Measurements from ENCODE around the gene LNX1.

DNA sequence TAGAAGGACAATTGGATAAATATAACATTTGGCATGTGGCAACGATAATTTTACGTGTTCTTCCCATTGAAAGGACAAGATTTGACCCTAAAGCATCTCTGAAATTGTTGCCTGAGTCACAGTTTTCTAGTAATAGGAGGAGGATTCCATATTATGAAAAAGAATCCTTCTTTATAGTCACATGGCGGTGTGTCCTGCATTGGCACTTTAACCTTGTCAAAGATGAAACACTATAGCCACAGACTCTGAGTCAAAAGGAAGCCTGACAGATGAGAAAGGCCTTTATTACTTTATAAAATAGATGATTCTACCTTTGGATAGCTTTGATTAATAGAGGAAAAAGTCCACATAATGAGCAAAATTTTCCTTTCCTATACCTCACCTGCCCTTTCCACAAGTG, 11.5 kb downstream of the LNX1 start:
- TF ChIP-seq CTCF (IDR thresholded peaks at IDR 0.05; ENCODE audit: extremely low read depth in 1 of 2, insufficient read depth in 1 of 2, low read depth in 1 of 2, low read length in 2 of 2): no peak
- TF ChIP-seq POLR2A (IDR thresholded peaks at IDR 0.05; ENCODE audit: low read depth, low read length): no peak
- no peak for TF ChIP-seq POLR2AphosphoS5 (IDR thresholded peaks at IDR 0.05; ENCODE audit: insufficient read depth, low read depth, low read length)
- TF ChIP-seq JUN (IDR thresholded peaks at IDR 0.05; ENCODE audit: borderline replicate concordance, insufficient read depth, insufficient read length, low read depth): no peak
- no peak for TF ChIP-seq EZH2 (IDR thresholded peaks at IDR 0.05; ENCODE audit: borderline replicate concordance, low read depth, low read length, severe bottlenecking)
- TF ChIP-seq FOS (IDR thresholded peaks at IDR 0.05; ENCODE audit: borderline replicate concordance, insufficient read depth, low read length): no peak
- no peak for TF ChIP-seq MAX (IDR thresholded peaks at IDR 0.05; ENCODE audit: insufficient read depth, insufficient read length)
- TF ChIP-seq MYC (IDR thresholded peaks at IDR 0.05; ENCODE audit: low read depth, low read length): no peak
- TF ChIP-seq GATA2 (IDR thresholded peaks at IDR 0.05; ENCODE audit: insufficient read depth, insufficient read length, low read depth, low read length): no peak

Measured in endothelial cell of umbilical vein (primary cell).